NCI-H2107 treated with DMSO at 0.1 percent for 48 hours (cell line): Measurements from ENCODE around the gene TRAPPC2L.

Experiments used
- DNase-seq: peaks from one replicate; lab custom pipeline; 2025; ENCODE audit not compliant: unreplicated experiment; lab: John Stamatoyannopoulos, UW

Gene TRAPPC2L

DNA sequence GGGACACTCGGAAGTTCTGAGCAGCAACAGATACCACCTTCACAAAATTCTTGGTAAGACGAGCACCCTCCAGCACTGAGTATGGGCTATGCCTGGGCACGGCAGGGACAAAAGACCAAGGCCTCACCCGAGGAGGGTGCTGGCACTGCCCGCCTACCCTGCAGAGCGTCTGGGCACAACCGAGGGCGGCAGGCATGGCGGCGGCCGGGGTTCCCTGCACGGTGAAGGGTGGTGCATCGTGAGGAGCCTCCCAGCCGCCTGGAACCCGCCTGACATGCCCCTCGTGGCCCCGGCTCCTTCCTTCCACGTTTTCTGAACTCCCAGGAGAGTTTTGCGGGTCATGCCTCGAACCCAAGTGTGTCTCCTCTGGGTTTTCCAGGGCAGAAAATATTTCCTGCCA, 19.1 kb upstream of the TRAPPC2L start:
- no peak for DNase-seq

DNA sequence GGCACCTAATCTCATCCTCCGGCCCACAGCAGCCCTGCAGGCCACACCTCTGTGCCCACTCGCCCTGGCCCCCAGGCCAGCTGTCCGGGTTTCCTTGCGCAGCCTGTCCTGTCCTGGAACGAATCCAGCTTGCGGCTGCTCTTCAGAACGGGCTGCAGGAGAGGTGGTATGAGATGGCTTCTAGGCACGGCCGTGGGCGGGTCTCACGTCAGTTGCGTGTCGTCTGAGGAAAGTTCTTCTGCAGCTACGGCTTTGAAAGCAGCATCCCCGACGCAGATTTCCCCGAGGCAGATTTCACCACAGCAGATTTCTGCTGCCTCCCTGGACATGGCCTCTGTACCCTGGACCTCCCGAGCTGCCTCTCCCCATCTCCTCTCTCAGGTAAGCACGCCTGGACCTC, 18.4 kb upstream of the TRAPPC2L start:
- no peak for DNase-seq

DNA sequence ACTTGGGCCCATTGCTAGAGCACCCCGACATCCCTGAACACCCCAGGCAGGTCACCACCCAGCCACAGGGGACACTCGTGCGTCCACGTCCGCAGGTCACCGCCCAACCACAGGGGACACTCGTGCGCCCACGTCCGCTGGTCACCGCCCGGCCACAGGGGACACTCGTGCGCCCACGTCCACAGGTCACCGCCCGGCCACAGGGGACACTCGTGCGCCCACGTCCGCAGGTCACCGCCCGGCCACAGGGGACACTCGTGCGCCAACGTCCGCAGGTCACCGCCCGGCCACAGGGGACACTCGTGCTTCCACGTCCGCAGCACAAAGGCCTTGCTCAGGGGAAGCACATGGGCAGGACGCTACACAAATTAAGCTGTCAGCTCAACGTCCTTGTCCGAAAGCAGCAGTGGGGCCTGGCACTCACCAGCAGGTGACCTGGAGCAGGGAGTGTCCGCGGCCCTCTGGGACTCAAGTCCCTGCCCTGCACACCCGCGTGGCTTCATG, 17.8 kb upstream of the TRAPPC2L start:
- DNase-seq = no peak

DNA sequence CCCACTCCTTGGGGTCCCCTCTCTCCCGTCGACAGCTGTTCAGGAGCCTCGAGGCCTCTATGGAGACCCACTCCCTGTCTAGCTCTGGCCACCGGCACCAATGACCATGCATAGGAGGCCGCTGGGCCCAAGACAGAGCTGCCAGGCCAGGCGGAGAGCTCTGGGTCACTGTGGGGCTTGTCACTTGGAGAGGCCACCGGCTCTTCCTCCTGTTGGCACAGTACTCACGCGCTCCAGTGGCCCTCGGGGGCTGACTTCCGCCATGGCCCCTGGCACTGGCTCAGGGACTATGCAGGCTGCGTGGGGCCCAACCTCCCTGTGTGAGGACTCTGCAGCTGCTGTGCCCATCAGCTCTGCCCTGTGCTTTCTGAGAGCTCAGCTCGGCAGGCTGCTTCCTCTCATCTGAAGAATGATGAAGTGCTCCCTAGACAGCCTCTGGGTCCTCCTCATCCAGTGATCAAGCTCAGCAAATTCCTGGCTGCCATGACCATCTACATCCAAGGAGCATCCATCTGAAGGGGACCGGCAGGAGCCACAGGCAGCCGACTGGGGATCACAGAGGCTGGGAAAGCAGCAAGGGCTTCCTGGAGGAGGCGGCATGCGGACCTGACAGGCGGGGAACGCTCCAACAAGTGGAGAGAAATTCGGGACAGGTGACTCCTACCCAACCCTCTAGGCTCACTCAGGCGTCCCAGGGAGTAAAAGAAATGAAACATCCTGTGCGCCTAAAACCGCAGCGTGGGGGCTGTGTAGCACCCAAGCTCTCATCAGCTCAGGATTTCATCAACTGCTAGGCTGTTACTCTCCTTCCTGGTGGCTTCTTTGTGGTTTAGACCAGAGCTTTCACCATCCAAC, 17.0 kb upstream of the TRAPPC2L start:
- no peak for DNase-seq

DNA sequence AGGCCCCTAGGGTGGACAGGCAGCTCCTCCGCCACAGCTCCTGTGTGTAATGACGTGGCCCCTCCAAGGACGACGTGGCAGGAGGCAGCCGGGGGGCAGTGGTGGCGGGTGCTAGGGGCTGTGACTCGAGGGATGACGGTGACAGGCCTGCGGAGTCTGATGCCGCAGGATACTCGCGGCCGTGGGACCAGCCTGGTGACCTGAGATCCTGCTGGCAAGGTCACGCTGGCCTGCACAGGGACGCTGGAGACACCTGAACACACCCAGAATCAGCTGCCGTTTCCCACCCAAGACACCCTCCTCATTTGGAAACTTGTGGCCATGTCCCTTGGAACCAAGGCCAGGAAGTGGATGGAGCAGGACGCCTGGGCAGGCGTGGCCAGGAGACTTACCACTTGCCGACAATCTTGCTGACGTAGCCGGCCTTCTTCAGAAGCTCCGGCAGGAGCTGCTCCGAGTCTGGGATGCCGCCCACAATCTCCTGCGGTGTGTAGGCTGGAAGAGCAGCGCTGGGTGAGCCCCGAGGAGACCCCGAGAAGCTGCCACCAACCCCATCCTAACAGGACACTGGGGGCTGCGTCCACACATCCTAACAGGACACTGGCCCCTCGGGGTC, 16.2 kb upstream of the TRAPPC2L start:
- no peak for DNase-seq

DNA sequence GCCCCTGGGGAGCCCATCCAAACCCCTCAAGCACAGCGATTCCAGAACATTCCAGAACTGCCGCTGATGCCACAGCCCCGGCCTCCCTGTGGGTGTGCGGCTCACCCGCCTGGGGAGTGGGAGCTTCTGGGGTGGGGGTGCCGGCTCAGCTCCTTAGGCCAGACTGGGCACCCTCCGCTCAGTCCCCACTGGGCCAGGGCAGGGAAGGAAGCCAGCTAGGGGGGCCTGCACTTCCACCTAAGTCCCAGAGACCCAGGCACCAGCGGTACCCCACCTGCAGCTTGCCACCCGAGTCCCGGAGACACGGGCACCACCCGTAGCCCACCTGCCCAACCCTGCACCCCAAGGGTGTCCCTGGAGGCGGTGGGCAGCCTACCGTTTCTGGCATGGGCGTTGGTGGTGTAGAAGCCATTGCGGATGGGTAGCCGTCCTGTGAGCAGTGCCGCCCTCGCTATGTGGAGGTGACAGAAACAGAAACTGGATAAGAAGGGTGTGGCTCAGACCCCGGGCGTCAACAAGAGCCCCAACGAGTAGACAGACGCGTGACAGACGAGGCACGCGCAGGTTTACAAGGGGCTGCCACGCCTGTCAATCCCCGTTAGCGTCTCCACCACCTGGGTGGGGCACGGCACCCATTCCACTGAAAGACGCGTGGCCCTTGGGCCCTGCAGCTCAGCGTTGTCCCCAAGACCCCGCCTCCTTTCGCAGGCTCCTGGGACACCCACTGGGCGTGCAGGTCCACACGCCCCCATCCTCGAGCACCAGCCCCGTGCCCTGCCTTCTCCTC, 15.2 kb upstream of the TRAPPC2L start:
- DNase-seq = no peak

DNA sequence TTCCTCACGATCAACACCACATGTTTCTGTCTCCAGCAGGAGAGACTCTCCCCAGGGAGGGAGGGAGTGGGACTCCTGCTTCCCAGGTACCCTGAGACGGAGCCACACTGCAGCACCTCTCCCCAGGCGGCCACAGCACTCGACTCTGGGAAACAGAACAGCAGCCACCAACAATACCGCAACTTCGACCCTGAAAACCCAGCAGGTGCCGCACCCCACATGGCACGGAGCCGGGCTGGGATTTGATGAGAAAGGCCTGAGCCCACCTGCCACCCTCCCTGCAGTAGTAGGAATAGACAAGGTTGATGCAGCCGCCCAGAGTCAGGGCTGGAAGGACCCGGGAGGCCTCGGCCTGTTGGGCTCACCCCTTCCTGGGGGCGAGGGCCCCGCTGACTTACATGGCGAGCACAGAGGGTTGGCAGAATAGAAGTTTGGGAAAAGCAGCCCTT, 14.6 kb upstream of the TRAPPC2L start:
- peak; percentile 13 for DNase-seq

DNA sequence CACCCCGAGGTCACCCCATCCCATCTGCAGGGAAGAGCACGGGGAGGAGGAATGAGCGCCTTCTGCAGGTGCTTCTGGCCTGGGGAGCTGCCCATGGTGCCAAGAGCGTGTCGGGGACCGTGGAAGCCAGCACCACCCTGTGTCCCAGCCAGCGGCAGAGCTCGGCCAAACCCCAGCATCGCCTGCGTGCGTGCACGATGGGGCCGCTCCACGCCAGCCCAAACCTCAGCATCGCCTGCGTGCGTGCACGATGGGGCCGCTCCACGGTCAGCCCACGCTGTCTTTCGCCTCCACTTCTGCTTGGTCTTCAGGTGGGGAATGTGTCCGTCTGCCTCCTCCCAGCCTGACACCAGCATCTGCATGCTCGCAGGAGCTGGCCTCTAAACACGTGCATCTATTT, 14.1 kb upstream of the TRAPPC2L start:
- DNase-seq = no peak

DNA sequence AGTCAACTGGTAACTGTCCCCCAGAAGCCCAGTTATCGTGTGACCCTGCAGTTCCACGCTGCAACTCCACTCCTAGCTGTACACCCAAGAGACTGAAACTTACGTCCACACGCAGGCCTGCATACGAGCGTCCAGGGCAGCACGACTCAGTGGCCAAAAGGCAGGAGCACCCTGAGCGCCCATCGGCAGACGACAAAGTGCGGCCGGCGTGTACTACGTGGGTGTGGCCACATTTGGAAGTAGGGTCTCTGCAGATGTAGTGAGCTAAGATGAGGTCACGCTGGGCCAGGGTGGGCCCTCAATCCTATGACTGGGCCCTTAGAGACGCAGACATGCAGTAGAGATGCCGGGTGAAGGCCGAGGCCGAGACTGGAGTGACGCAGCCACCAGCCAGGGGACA, 13.7 kb upstream of the TRAPPC2L start:
- no peak for DNase-seq

DNA sequence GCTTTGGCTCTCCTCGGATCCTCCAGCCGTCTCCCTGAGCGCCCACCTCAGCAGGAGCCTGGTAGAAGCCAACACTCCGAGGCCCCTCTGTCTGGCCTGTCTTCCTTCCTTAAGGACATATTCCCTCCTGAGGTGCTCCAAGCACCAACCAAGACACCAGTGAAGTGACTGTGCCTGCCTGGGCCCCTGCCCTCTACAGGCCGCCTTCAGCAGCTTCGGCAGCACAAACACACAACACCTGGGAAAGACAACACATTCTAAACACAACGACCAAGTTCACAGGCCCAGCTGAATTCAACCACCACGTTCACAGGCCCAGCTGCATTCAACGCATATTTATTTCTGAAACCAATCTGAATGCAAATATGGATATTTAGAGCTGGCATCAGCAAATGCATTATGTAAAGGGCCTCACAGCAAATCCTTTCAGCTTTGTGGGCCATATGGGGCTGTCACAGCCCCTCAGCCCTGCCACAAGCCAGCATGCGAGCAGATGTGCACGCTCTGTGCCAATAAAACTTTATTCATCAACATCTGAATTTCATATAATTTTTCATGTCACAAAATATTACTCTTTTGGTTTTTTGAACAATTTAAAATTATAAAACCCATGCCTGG, 12.4 kb upstream of the TRAPPC2L start:
- no peak for DNase-seq

DNA sequence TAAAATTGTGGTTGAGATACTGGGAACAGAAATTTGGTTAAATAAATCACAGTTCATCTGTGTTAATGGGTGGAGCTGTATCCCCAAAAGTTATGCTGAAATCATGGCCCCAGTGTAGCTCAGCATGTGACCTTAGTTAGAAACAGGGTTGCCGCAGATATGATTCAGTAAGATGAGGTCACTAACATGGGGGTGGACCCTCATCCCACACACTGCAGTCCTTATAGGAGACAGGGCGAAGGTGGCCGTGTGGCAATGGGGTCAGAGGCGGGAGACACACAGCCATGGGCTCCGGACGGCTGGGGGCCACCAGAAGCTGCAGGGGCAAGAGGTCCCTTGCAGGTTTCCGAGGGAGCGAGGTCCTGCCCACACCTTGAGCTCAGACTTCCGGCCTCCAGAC, 10.8 kb upstream of the TRAPPC2L start:
- no peak for DNase-seq

DNA sequence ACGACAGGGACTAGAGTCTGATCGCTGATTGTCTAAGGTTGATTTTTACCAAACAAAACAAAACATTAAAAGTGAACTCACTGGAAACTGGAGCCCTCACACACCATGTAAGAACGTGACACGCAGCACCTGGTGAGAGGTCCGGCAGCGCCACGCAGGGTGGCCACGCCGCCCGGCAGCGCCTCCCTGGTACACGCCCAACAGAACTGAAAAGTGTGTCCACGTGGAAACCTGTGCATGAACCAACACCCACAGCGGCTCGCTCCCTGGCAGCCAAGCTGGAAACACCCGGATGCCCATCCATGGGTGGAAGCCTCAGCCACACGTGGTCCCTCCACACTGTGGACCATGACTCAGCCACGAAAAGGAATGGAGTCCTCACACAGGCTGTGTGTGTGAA, 9.3 kb upstream of the TRAPPC2L start:
- DNase-seq = no peak

DNA sequence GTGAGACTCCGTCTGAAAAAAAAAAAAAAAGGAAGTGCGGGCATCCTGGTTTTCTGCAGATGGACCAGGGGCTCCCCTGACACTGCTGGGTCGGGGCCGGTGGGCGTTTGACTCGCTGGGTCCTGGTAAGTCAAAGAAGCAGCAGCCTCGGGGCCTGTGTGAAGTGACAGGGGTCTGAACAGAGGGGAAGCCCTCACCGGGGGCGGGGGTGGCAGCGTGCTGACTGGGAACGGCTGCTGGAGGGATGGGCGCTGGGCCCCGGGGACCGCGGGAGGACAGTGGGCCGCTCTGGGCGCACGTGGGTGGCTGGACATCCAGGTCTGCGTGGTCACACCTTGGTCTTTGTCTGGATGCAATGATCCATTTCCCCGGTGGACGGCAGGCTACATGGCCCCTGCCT, 8.4 kb upstream of the TRAPPC2L start:
- DNase-seq = no peak

DNA sequence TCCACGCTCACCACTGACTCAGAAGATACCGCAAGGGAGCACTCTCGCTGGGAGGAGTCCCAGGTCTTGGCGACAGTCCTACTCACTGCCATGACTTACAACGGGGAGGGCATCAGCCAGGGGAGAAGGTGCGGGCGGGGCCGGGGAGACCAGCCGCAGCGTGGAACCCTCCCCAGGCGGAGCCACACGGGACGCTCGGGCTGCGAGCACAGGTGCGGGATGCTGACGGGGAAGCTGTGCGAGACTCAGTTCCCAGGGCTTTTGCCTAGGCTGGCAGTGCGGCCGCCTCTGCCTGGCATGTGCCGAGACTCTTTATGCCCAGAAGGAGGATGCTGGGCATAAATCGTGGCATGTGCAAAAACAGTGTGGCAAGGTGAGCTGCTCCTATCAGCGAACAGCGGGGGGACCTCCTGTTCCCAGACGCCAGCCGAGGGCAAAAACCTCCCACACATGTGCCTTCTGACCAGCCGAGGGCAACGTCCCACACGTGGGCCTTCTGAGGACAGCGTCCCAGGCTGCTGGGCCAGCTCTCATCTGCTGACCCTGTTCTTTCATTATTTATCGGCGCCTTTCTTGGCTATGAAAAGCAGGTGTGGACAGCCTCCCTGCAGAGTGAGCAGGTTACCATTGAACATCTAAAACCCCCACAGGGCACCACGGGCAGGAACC, 6.3 kb upstream of the TRAPPC2L start:
- DNase-seq = no peak

DNA sequence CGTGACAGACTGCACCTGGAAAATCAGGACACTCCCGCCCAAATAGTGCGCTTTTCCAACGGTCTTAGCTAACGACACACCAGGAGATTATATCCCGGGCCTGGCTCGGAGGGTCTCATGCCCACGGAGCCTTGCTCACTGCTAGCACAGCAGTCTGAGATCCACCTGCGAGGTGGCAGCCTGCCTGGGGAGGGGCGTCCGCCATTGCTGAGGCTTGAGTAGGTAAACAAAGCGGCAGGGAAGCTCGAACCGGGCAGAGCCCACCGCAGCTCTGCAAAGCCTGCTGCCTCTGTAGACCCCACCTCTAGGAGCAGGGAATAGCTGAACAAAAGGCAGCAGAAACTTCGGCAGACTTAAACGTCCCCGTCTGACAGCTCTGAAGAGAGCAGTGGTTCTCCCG, 5.3 kb upstream of the TRAPPC2L start:
- no peak for DNase-seq

DNA sequence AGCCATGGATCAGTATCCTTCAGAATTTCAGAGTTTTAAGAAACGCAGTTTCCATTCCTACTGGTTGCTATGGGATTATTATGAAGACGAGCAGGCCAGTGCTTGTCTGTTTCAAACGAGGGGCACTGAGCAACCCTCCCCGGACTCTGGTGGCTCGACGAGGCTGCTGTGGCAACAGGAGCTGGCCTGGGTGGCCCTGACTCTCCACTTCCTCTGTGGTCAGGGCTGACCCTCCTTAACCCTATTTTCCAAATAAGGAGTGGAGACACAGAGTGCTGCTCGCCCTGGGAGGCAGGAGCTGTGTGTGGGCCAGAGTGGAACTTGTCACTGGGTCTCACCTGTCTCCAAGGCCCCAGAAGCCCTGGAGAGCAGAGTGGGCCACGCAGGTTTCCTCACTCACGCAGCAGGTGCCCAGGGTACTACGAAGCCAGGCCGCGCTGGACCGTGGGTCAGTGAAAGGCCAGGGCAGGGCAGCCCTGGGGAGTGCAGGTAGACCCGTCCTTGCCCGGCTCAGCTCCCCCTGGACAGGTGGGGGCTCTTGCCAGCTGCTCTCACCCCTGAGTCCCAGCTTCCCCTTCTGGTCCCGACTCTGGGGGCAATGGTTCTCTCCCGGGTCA, 3.5 kb upstream of the TRAPPC2L start:
- no peak for DNase-seq

DNA sequence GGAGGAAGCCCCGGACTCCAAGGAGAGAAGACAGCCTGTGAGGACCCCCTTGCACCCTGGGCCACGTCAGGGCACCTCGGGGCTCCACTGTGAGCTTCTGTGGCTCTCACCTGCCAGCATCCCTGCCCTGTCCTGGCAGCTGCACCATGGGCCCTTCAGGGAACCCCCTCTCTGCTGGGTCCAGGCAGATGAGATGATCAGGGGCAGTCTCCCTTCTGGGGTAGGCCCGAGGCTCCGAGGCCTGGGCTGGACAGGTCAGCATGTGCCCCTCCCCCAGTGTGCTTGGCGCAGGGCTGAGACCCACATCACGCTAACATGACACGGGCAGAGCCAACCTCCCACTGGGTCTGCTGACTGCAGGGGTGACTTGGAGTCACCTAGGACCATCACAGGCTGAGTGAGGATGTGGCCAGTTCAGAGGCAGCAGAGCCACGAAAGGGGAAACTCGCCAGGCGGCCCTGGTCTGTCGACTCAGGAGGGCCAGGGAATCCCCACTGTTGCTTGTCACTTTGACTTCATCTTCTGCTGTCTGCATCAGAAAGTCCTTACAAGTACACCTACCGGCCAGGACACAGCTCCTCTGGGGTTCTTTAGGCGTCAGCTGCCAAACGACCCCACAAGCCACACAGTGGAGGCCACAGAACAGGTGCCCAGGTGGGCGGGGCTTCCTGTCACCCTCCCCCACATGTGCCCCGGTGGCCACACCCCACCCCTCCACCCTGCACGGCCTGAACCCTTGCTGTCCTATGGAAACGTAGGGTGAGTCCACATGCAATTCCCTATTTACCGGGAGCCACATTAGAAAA, 2.4 kb upstream of the TRAPPC2L start:
- no peak for DNase-seq

DNA sequence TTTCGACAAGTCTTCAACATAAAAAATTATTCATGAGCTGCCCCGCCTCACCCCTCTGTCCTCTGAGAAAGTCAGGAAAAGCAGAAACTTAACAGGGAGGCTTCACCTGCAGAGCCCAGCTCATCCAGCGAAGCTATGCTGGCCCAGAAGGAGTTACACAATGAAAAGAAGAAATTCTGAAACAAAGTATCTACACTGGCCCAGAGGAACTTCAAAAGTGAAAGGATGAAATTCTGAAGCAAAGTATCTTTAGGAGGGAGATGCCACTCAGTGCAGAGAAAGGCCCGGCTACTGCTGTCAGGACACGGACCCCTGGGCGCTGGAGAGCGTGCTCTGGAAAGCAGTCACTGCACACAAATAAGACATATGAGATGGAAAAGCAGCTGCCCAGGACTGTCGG, 1.8 kb upstream of the TRAPPC2L start:
- no peak for DNase-seq

DNA sequence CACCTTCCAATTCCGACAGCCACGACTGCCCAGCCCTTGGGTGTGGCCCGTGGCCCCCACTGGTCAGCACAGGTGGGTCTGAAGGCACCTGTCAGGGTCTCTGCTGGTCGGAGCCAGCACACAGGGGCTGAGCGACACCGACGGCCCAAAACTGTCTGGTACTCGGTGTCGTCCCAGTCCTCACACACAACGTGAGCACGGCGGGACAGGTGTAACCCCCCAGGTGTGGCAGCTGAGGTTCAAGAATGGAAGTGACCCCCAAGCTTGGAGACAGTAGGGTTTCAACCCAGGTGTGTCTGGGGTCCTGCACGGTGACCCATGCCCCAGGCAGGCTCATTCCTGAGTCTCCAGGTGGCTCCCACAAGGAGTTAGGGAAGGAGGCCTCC, 1.2 kb upstream of the TRAPPC2L start:
- no peak for DNase-seq
